ENCODE data around the gene IRX2. TPM values are rescaled to one million over a fixed set of nuclear protein-coding genes. Genes with fewer than 3 reads are reported as not detected.

The IRX2 gene
- total RNA-seq, 2 donors from 2014 or later = 1.3 to 3.0 TPM

DNA sequence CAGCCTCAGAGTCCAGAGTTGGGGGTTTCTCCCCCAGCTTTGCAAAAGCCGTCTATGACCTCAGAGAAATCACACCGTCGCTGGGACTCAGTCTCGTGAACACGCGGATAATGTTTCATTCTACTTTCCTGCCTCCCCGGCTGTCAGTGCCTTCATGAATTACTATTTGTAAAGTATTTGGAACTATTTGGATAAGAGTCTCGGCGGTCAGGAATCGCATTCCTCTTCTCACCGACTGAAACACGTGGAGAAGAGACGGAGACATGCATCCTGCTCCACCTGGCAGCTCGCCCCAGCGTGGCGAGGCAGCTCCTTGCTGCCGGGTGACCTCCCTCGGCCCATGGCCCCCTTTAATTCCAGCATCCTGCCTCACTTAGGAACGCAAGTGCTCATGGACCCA is 23.9 kb downstream of the IRX2 start:
- no peak for TF ChIP-seq POLR2A (IDR thresholded peaks at IDR 0.05)
- TF ChIP-seq CTCF (IDR thresholded peaks at IDR 0.05) = no peak
- DNase-seq (no peak), ATAC-seq (no peak)
- no peak overlapping the region for H3K27ac ChIP-seq
- no peaks in the 10 kb centered on the region for H3K4me1 ChIP-seq
- intact Hi-C loops (cut with DNase I) = no loop called here
- peaks cover 0 to 5% of the 10 kb centered on the region in 2 donors for H3K27me3 ChIP-seq
- 17 to 18% methylated on average over 19 of the region's 19 CpGs for WGBS, 2 donors
- no peaks in the 10 kb centered on the region for H3K9me3 ChIP-seq
- H3K4me3 ChIP-seq = no peak overlapping the region
- H3K36me3 ChIP-seq (replicated peaks in 1 of 2; ENCODE audit: insufficient read depth in 1 of 2, low read depth in 2 of 2) = no peaks in the 10 kb centered on the region

- TF ChIP-seq CTCF (IDR thresholded peaks at IDR 0.05) (no peak), POLR2A (IDR thresholded peaks at IDR 0.05) (no peak)
- Histone ChIP-seq H3K4me1 (no peaks in the 10 kb centered on the region), H3K9me3 (no peaks in the 10 kb centered on the region), H3K27me3 (peaks cover 0 to 5% of the 10 kb centered on the region in 2 donors), H3K4me3 (no peak overlapping the region), H3K36me3 (replicated peaks in 1 of 2; ENCODE audit: insufficient read depth in 1 of 2, low read depth in 2 of 2) (no peaks in the 10 kb centered on the region), H3K27ac (no peak overlapping the region)
- ATAC-seq (no peak), DNase-seq (no peak)
- WGBS, 2 donors = 82 to 88% methylated on average over 23 of the region's 23 CpGs
- intact Hi-C loops (cut with DNase I) = no loop called here
These were observed 25.3 kb downstream of the IRX2 start for GRCh38 chr5:2725980-2726765.

DNA sequence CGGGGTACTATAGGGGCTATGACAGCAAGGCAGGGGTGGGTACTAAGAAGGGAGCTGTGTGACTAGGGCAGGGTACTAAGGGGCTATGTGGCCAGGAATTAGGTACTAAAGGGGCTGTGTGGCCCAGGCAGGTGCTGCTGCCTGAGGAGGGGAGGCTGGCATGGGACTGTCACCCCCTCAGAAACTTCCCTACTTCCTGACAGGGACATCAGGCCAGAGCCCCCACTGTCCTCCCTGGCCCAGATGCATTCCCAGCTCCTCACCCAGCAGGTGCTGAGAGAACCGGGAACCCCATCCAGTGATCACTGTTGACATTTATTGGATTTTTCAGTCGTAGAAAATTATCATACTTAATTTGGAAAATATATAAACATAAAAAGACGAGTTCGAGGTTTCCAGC is 26.6 kb downstream of the IRX2 start:
- ATAC-seq (no peak), DNase-seq (no peak)
- Histone ChIP-seq H3K27ac (no peak overlapping the region), H3K36me3 (replicated peaks in 1 of 2; ENCODE audit: insufficient read depth in 1 of 2, low read depth in 2 of 2) (no peaks in the 10 kb centered on the region), H3K4me1 (no peaks in the 10 kb centered on the region), H3K9me3 (no peaks in the 10 kb centered on the region), H3K27me3 (peaks cover 0 to 5% of the 10 kb centered on the region in 2 donors), H3K4me3 (no peak overlapping the region)
- WGBS, 2 donors = 56 to 70% methylated on average over 5 of the region's 5 CpGs
- intact Hi-C loops (cut with DNase I) = no loop called here
- TF ChIP-seq POLR2A (IDR thresholded peaks at IDR 0.05) (no peak), CTCF (IDR thresholded peaks at IDR 0.05) (no peak)

DNA sequence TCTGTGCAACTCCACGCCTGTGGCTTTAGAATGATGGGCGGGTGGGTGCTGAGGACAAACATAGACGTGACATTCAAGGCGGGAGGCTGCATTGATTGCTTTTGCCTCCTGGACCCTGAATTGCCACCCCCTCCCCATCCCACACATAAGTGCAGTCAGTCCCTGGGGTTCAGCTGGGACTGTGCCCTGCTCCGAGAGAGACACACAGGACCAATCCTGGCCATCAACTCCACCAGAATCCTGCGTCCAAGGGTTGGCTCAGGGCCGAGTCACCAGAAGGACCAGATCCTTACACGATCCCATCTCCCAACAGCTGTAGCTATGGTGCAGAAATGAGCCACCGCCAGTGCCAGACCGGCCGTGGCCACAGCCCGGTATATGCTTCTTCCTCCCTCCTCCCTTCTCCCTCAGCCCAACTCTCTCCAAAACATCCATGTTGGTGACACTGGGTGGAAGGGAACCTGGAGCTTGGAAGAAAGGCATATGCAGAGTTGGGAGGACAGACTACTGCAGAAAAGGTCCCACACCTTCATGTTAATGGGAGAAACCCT is 27.4 kb downstream of the IRX2 start:
- DNase-seq = no peak
- no peaks in the 10 kb centered on the region for H3K9me3 ChIP-seq
- peaks cover 0 to 5% of the 10 kb centered on the region in 2 donors for H3K27me3 ChIP-seq
- 62 to 64% methylated on average over 9 to 12 of the region's 12 CpGs for WGBS, 2 donors
- no peak for ATAC-seq
- H3K36me3 ChIP-seq (replicated peaks in 1 of 2; ENCODE audit: insufficient read depth in 1 of 2, low read depth in 2 of 2) = no peaks in the 10 kb centered on the region
- no peak overlapping the region for H3K27ac ChIP-seq
- no peaks in the 10 kb centered on the region for H3K4me1 ChIP-seq
- H3K4me3 ChIP-seq = no peak overlapping the region
- TF ChIP-seq CTCF (IDR thresholded peaks at IDR 0.05) = no peak
- no peak for TF ChIP-seq POLR2A (IDR thresholded peaks at IDR 0.05)
- intact Hi-C loops (cut with DNase I) = no loop called here

GRCh38 chr5:2722901-2723300 is 28.6 kb downstream of the IRX2 start:
- WGBS, 2 donors = 71 to 77% methylated on average over 7 of the region's 7 CpGs

More at GRCh38 chr5:2722901-2723300, 28.6 kb downstream of the IRX2 start:
- Histone ChIP-seq H3K27ac (no peak overlapping the region), H3K9me3 (no peaks in the 10 kb centered on the region), H3K4me3 (no peak overlapping the region), H3K4me1 (no peaks in the 10 kb centered on the region), H3K36me3 (replicated peaks in 1 of 2; ENCODE audit: insufficient read depth in 1 of 2, low read depth in 2 of 2) (no peaks in the 10 kb centered on the region), H3K27me3 (peaks cover 0 to 5% of the 10 kb centered on the region in 2 donors)
- no peak for TF ChIP-seq POLR2A (IDR thresholded peaks at IDR 0.05)
- no peak for TF ChIP-seq CTCF (IDR thresholded peaks at IDR 0.05)
- no peak for DNase-seq
- intact Hi-C loops (cut with DNase I) = no loop called here
- ATAC-seq = no peak

Measured in body of pancreas (tissue), 4 donors.